Endothelial cell of umbilical vein (primary cell): ENCODE results near the gene ETV6.

Experiments used
- EZH2 ChIP-seq: IDR thresholded peaks from 2 replicates; pipeline ENCODE4 v1.6.1; 2012; ENCODE audit warnings: borderline replicate concordance, low read depth, mild to moderate bottlenecking, moderate library complexity, low read length, inconsistent platforms; ENCODE audit not compliant: severe bottlenecking
- FOS ChIP-seq: IDR thresholded peaks from 2 replicates; pipeline ENCODE4 v1.6.1; 2011; ENCODE audit warnings: mild to moderate bottlenecking, low read length, moderate library complexity, borderline replicate concordance; ENCODE audit not compliant: insufficient read depth
- MYC ChIP-seq: IDR thresholded peaks from one replicate; pipeline ENCODE4 v1.6.1; 2011; ENCODE audit warnings: mild to moderate bottlenecking, low read depth, low read length
- POLR2A ChIP-seq: IDR thresholded peaks from 2 replicates; pipeline ENCODE4 v1.6.1; 2012; ENCODE audit warnings: low read depth, mild to moderate bottlenecking, control low read depth, low read length
- POLR2AphosphoS5 ChIP-seq: IDR thresholded peaks from 2 replicates; pipeline ENCODE4 v1.6.1; 2012; ENCODE audit warnings: low read depth, mild to moderate bottlenecking, control low read depth, low read length, moderate library complexity; ENCODE audit not compliant: insufficient read depth
- TF ChIP-seq, protein P1 (sequence below): IDR thresholded peaks from 2 replicates; pipeline ENCODE4 v1.6.1; 2011; ENCODE audit not compliant: insufficient read depth, insufficient read length
- TF ChIP-seq, protein P2 (sequence below), 2 donors: IDR thresholded peaks; 1 replicate in 1 of 2; 2 replicates in 1 of 2; pipeline ENCODE4 v1.5.1; 2011; ENCODE audit warnings: low read length in 2 of 2, mild to moderate bottlenecking in 2 of 2, moderate library complexity in 2 of 2, control low read depth in 1 of 2, inconsistent platforms in 1 of 2, low read depth in 1 of 2; ENCODE audit not compliant: insufficient read depth in 1 of 2; ENCODE audit errors: extremely low read depth in 1 of 2

DNA sequence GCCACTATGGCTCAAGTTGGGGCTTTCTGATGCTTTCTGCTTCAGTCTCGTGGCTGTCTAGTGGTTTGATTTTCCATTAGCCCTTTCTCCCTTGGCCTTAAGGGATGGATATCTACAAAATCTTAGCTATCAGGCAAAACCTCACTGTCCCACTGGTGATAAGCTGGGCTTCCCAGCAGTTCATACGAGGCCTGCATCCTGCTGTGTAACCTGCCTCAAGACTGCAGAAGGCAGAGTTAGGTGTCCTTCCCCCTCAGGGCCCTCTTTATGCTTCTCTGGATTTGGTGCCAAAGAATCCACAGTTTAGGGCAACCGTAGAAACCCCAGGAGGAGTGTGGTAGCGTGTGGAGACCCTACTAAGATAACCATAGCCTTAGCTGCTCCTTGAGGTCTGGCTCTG, 38.9 kb downstream of the ETV6 start:
- TF ChIP-seq, protein P1, sequence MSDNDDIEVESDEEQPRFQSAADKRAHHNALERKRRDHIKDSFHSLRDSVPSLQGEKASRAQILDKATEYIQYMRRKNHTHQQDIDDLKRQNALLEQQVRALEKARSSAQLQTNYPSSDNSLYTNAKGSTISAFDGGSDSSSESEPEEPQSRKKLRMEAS: no peak
- no peak for TF ChIP-seq POLR2A
- TF ChIP-seq, protein P2, sequence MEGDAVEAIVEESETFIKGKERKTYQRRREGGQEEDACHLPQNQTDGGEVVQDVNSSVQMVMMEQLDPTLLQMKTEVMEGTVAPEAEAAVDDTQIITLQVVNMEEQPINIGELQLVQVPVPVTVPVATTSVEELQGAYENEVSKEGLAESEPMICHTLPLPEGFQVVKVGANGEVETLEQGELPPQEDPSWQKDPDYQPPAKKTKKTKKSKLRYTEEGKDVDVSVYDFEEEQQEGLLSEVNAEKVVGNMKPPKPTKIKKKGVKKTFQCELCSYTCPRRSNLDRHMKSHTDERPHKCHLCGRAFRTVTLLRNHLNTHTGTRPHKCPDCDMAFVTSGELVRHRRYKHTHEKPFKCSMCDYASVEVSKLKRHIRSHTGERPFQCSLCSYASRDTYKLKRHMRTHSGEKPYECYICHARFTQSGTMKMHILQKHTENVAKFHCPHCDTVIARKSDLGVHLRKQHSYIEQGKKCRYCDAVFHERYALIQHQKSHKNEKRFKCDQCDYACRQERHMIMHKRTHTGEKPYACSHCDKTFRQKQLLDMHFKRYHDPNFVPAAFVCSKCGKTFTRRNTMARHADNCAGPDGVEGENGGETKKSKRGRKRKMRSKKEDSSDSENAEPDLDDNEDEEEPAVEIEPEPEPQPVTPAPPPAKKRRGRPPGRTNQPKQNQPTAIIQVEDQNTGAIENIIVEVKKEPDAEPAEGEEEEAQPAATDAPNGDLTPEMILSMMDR (IDR thresholded peaks at IDR 0.05; ENCODE audit: extremely low read depth in 1 of 2, insufficient read depth in 1 of 2, low read depth in 1 of 2, low read length in 2 of 2): no peak
- no peak for TF ChIP-seq POLR2AphosphoS5
- TF ChIP-seq MYC: no peak
- TF ChIP-seq EZH2: no peak
- no peak for TF ChIP-seq FOS
